Activated T-cell treated with anti-CD3 and anti-CD28 coated beads, Interleukin-2, amount 50 U/mL, for 24 hours (primary cell): ENCODE data around the gene PRR15.

Source experiments
- DNase-seq: peaks from one replicate; pipeline ENCODE4 v3.0.0-alpha.2; 2020
- H3K27ac Mint-ChIP-seq: 2 replicates; pipeline ENCODE4 v1.8.0; 2020; ENCODE audit warnings: mild to moderate bottlenecking, mixed read lengths
- H3K27me3 Mint-ChIP-seq: 2 replicates; pipeline ENCODE4 v1.8.0; 2020; ENCODE audit warnings: mixed read lengths
- H3K36me3 Mint-ChIP-seq: 2 replicates; pipeline ENCODE4 v1.8.0; 2020; ENCODE audit warnings: low read depth, mixed read lengths
- H3K4me1 Mint-ChIP-seq: 2 replicates; pipeline ENCODE4 v1.8.0; 2020; ENCODE audit warnings: low read depth, mixed read lengths
- H3K4me3 Mint-ChIP-seq: 2 replicates; pipeline ENCODE4 v1.8.0; 2020; ENCODE audit warnings: mild to moderate bottlenecking, moderate library complexity, mixed read lengths
- H3K9me3 Mint-ChIP-seq: 2 replicates; pipeline ENCODE4 v1.8.0; 2020; ENCODE audit warnings: mixed read lengths

PRR15 gene

GRCh38 chr7:29593459-29593858 is 29.8 kb downstream of the PRR15 start:
- Mint-ChIP-seq H3K9me3 (no peaks in the 10 kb centered on the region), H3K4me3 (no peak overlapping the region), H3K27ac (no peak overlapping the region), H3K4me1 (peaks cover 5% of the 10 kb centered on the region), H3K27me3 (peaks cover 8% of the 10 kb centered on the region), H3K36me3 (no peaks in the 10 kb centered on the region)
- no peak for DNase-seq

GRCh38 chr7:29596593-29597178 is 33.1 kb downstream of the PRR15 start:
- H3K36me3 Mint-ChIP-seq = no peaks in the 10 kb centered on the region

GRCh38 chr7:29597266-29597665 is 33.6 kb downstream of the PRR15 start:
- no peaks in the 10 kb centered on the region for H3K27me3 Mint-ChIP-seq
- no peaks in the 10 kb centered on the region for H3K9me3 Mint-ChIP-seq
- H3K4me1 Mint-ChIP-seq = no peaks in the 10 kb centered on the region
- no peak overlapping the region for H3K27ac Mint-ChIP-seq
- no peaks in the 10 kb centered on the region for H3K36me3 Mint-ChIP-seq
- no peak for DNase-seq
- no peak overlapping the region for H3K4me3 Mint-ChIP-seq

More at GRCh38 chr7:29596593-29597178, 33.1 kb downstream of the PRR15 start:
- Mint-ChIP-seq H3K27ac (no peak overlapping the region), H3K4me3 (no peak overlapping the region), H3K9me3 (no peaks in the 10 kb centered on the region), H3K27me3 (no peaks in the 10 kb centered on the region), H3K4me1 (no peaks in the 10 kb centered on the region)
- no peak for DNase-seq

GRCh38 chr7:29598137-29598536 is 34.5 kb downstream of the PRR15 start:
- Mint-ChIP-seq H3K27me3 (no peaks in the 10 kb centered on the region), H3K9me3 (no peaks in the 10 kb centered on the region), H3K36me3 (no peaks in the 10 kb centered on the region), H3K4me3 (no peak overlapping the region), H3K4me1 (no peaks in the 10 kb centered on the region), H3K27ac (no peak overlapping the region)
- DNase-seq = no peak

GRCh38 chr7:29598613-29599012 is 35.0 kb downstream of the PRR15 start:
- H3K27me3 Mint-ChIP-seq = no peaks in the 10 kb centered on the region
- no peak overlapping the region for H3K27ac Mint-ChIP-seq
- no peak for DNase-seq

DNA sequence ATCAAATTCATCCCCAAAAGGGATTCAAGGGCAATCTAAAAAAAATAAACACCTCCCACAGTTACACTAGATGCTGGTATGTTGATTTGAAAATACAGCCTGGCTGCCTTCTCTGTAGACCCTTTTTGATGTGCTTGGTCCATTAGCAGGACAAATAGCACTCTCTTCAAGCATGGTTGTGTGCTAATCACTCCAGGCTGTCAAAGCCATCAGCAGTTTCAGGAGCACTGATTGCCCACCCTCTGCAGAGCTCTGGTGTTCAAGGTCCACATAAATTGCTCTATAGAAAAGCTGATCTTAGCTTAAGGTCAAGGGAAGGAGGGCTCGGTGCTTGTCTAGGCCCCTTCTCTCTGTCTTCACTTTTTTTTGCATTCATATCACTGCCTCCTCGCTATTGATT is 35.4 kb downstream of the PRR15 start:
- Mint-ChIP-seq H3K27me3 (peaks cover under 1% of the 10 kb centered on the region), H3K27ac (no peak overlapping the region), H3K4me1 (no peaks in the 10 kb centered on the region), H3K4me3 (no peak overlapping the region), H3K9me3 (peaks cover under 1% of the 10 kb centered on the region), H3K36me3 (no peaks in the 10 kb centered on the region)
- DNase-seq = no peak

More at GRCh38 chr7:29598613-29599012, 35.0 kb downstream of the PRR15 start:
- H3K4me1 Mint-ChIP-seq = no peaks in the 10 kb centered on the region
- no peak overlapping the region for H3K4me3 Mint-ChIP-seq
- H3K9me3 Mint-ChIP-seq = no peaks in the 10 kb centered on the region
- no peaks in the 10 kb centered on the region for H3K36me3 Mint-ChIP-seq

DNA sequence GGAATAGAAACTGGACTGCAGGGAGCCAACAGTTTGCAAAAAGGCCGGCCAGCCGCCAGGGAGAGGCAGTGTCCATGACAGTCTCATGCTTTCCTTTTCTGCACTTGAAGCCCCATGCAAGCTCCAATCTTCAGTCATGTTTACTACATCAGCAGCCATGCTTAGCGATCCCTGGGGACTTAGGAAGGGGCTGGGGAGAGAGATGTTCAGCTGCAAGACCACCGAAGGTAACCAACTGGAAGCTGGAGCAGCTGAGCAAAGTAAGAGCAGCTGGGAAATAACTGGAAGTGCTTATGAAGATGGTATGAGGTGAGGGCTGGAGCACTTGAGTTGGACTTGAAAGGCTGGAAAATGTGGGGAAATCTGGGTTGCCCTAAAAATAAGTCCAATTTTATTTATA is 37.0 kb downstream of the PRR15 start:
- H3K9me3 Mint-ChIP-seq = peaks cover 4% of the 10 kb centered on the region
- H3K27ac Mint-ChIP-seq = no peak overlapping the region
- H3K36me3 Mint-ChIP-seq = no peaks in the 10 kb centered on the region
- H3K27me3 Mint-ChIP-seq = peaks cover 5% of the 10 kb centered on the region
- no peaks in the 10 kb centered on the region for H3K4me1 Mint-ChIP-seq
- DNase-seq = no peak
- H3K4me3 Mint-ChIP-seq = no peak overlapping the region

DNA sequence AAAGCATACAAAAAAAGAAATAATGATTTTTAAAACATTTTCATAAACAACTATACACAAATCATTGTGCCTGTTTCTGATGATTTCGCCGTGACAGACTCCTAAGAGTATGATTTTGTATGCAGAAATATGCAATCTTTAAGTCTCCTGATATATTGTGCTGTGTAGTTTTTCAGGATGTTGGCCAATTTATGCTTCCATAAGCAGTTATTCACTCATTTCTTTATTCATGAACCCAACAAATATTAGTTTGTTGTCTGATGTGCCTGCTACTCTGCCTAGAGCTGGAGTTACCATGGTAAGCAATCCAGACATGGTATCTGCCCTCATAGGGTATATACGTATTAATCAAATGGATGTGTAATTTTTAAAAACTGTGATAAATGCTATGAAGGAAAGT is 40.4 kb downstream of the PRR15 start:
- no peak for DNase-seq
- H3K27ac Mint-ChIP-seq = no peak overlapping the region
- peaks cover 4% of the 10 kb centered on the region for H3K9me3 Mint-ChIP-seq
- H3K4me1 Mint-ChIP-seq = no peaks in the 10 kb centered on the region
- no peak overlapping the region for H3K4me3 Mint-ChIP-seq
- peaks cover 5% of the 10 kb centered on the region for H3K27me3 Mint-ChIP-seq
- H3K36me3 Mint-ChIP-seq = no peaks in the 10 kb centered on the region

DNA sequence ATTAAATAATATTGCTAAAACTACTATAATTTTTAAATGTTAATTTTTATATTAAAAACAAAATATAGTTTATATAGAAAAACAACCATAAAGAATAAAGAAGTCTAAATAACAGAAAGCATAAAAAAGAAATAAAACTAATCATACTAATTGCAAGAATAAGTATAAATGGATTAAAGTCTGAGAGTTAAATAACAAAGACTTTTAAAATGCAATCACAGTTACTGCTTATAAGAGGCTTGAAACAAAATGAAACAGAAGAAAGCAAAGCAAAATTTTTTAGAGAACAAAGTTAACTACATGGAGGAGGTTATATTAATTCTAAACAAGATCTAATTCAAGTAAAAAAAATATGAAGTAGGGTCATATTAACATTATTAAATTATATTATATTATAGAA is 41.1 kb downstream of the PRR15 start:
- peaks cover 5% of the 10 kb centered on the region for H3K27me3 Mint-ChIP-seq
- H3K4me3 Mint-ChIP-seq = no peak overlapping the region
- H3K4me1 Mint-ChIP-seq = no peaks in the 10 kb centered on the region
- H3K36me3 Mint-ChIP-seq = no peaks in the 10 kb centered on the region
- H3K27ac Mint-ChIP-seq = no peak overlapping the region
- DNase-seq = no peak
- peaks cover 4% of the 10 kb centered on the region for H3K9me3 Mint-ChIP-seq

DNA sequence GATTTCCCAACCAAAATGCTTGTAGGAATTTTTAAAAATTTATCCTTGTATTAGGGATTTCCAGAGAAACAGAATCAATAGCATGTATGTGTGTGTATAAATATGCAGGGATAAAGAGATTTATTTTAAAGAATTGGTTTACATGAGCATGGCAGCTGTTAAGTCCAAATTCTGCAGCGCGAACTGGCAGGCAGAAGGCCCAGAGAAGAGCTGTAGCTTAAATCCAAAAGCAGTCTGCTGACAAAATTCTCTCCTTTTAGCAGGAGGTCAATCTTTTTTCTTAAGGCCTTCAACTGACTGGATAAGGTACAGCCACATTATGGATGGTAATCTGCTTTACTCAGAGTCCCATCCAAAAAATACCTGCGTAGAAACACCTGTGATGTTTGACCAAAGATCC is 42.0 kb downstream of the PRR15 start:
- Mint-ChIP-seq H3K27ac (no peak overlapping the region), H3K9me3 (peaks cover 4% of the 10 kb centered on the region), H3K36me3 (no peaks in the 10 kb centered on the region), H3K4me1 (no peaks in the 10 kb centered on the region), H3K27me3 (peaks cover 5% of the 10 kb centered on the region), H3K4me3 (no peak overlapping the region)
- no peak for DNase-seq

GRCh38 chr7:29606287-29606721 is 42.7 kb downstream of the PRR15 start:
- H3K4me3 Mint-ChIP-seq = no peak overlapping the region
- no peak for DNase-seq

DNA sequence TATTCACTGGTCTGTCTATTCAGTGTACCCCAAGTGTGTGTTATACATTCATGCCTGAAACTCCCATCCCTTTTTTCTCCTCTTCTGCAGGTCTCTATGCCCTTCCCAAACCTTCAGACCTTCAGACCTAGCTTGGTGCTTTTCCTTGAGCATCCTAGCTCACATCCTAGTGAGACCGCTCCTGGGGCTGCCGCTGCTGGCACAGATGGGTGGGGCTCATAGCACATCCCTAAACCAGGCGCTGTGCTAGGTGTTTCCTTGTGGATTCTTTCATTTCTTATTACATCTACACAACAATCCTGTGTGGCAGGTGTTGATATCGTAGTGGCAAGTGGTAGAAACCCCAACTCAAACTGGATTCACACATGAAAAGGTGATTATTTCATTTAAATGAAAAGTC is 43.2 kb downstream of the PRR15 start:
- no peaks in the 10 kb centered on the region for H3K36me3 Mint-ChIP-seq
- H3K4me1 Mint-ChIP-seq = no peaks in the 10 kb centered on the region
- DNase-seq = no peak
- peaks cover 5% of the 10 kb centered on the region for H3K27me3 Mint-ChIP-seq
- peaks cover 4% of the 10 kb centered on the region for H3K9me3 Mint-ChIP-seq
- H3K27ac Mint-ChIP-seq = no peak overlapping the region
- no peak overlapping the region for H3K4me3 Mint-ChIP-seq

More at GRCh38 chr7:29606287-29606721, 42.7 kb downstream of the PRR15 start:
- Mint-ChIP-seq H3K27me3 (peaks cover 5% of the 10 kb centered on the region), H3K9me3 (peaks cover 4% of the 10 kb centered on the region), H3K4me1 (no peaks in the 10 kb centered on the region), H3K36me3 (no peaks in the 10 kb centered on the region), H3K27ac (no peak overlapping the region)

GRCh38 chr7:29607259-29607658 is 43.6 kb downstream of the PRR15 start:
- Mint-ChIP-seq H3K9me3 (peaks cover 4% of the 10 kb centered on the region), H3K4me3 (no peak overlapping the region), H3K27ac (no peak overlapping the region), H3K4me1 (no peaks in the 10 kb centered on the region), H3K36me3 (no peaks in the 10 kb centered on the region), H3K27me3 (peaks cover 5% of the 10 kb centered on the region)
- no peak for DNase-seq

DNA sequence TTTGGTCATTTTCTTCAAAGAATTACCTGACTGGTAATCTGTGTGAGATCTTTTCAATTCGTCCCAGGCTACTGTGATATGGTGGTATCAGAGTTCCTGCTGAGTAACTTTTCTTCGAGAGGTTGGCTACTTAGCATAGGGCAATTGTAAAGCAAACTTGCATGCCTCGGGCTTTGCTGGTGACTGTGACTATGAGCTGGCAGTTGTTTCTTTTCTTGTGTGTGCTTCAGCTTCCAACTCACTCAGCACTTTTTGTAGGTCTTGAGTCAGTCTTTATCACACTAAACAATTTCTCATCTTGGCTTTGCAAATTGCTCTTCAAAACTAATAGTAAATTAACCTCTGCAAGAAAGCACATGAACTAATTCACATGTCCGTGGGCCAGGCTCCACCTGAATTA is 44.3 kb downstream of the PRR15 start:
- DNase-seq = no peak
- peaks cover 4% of the 10 kb centered on the region for H3K9me3 Mint-ChIP-seq
- no peak overlapping the region for H3K27ac Mint-ChIP-seq
- H3K36me3 Mint-ChIP-seq = no peaks in the 10 kb centered on the region
- H3K4me1 Mint-ChIP-seq = no peaks in the 10 kb centered on the region
- no peak overlapping the region for H3K4me3 Mint-ChIP-seq
- peaks cover 5% of the 10 kb centered on the region for H3K27me3 Mint-ChIP-seq

DNA sequence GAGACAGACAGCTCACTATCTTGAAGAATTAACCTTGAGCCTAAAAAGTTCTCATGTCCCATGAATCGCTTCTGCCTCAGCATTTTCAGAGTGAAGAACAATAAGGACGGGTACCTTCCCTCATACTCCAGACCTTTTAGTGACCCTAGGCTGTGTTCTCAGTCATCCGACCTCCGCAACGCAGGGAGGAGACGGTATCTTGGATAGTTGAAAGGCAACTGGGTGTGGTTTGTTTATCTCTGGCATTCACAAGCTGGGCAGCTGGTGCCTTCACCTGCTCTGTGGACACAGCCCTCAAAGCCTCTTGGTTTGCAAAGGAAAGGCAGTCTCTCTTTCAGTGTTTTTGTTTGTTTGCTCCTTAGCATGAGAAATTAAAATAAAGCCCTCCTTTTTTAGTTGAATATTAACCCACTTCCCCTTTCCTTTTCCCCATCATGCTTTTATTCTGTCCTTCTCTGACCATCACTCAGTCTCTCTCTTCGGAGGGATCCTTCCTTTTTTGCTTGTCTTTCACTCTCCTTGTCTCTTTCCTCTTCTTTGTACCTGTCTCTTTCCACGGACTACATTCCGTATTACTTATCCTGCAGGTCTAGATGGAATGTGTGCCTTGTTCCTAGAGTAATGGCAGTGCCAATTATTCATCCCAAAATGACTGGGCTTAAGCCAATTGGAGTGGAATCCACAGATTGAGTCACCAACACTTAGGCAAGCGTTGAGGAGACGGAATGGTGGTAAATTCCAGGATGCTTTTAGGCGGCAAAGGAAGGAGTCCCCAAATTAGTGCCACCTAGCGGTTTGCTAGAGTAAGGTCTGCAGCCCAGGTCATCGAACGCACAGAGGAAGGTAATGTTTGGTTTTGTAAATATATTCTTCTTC is 45.8 kb downstream of the PRR15 start:
- no peak overlapping the region for H3K27ac Mint-ChIP-seq
- H3K9me3 Mint-ChIP-seq = peaks cover under 1% of the 10 kb centered on the region
- no peaks in the 10 kb centered on the region for H3K36me3 Mint-ChIP-seq
- H3K27me3 Mint-ChIP-seq = peaks cover 2% of the 10 kb centered on the region
- H3K4me3 Mint-ChIP-seq = no peak overlapping the region
- no peaks in the 10 kb centered on the region for H3K4me1 Mint-ChIP-seq
- DNase-seq = no peak
